Neural cell (in vitro differentiated cells): ENCODE measurements around the gene ZMYND10. TPM values are rescaled to one million over a fixed set of nuclear protein-coding genes. Genes with fewer than 3 reads are reported as not detected.

Source experiments
- H2AFZ ChIP-seq: fragments of 200-600, 300-800 bp; sonication (generic), shearing (Covaris generic); 2 replicates; pipeline ENCODE4 v1.6.0; 2014; ENCODE audit warnings: low read depth, mild to moderate bottlenecking, antibody characterized with exemption, low read length, moderate library complexity
- H3F3A ChIP-seq: fragments of 200-600 bp; shearing (Covaris generic); 2 replicates; pipeline ENCODE4 v1.6.1; 2016; ENCODE audit warnings: mild to moderate bottlenecking, moderate library complexity, mixed read lengths, antibody characterized with exemption, low read length; ENCODE audit not compliant: insufficient read depth, poor library complexity, severe bottlenecking
- H3K27ac ChIP-seq: fragments of 200-600, 300-800 bp; sonication (generic), shearing (Covaris generic); 2 replicates; pipeline ENCODE4 v1.5.1; 2014; ENCODE audit warnings: mild to moderate bottlenecking, low read length, moderate library complexity
- H3K27me3 ChIP-seq: fragments of 300-800, 200-600 bp; sonication (generic), shearing (Covaris generic); 2 replicates; pipeline ENCODE4 v1.6.0; 2014; ENCODE audit warnings: mild to moderate bottlenecking, low read depth, low read length, moderate library complexity; ENCODE audit not compliant: insufficient read depth
- H3K36me3 ChIP-seq: fragments of 300-800, 200-600 bp; sonication (generic), shearing (Covaris generic); 2 replicates; pipeline ENCODE4 v1.5.1; 2014; ENCODE audit warnings: mild to moderate bottlenecking, antibody characterized with exemption, low read length, moderate library complexity; ENCODE audit not compliant: insufficient read depth
- H3K4me2 ChIP-seq: fragments of 300-800, 200-600 bp; sonication (generic), shearing (Covaris generic); 2 replicates; pipeline ENCODE4 v1.6.0; 2014; ENCODE audit warnings: mild to moderate bottlenecking, low read length
- H3K4me3 ChIP-seq: fragments of 300-800, 200-600 bp; sonication (generic), shearing (Covaris generic); 2 replicates; pipeline ENCODE4 v1.5.1; 2014; ENCODE audit warnings: mild to moderate bottlenecking, low read length, moderate library complexity
- H3K79me2 ChIP-seq: fragments of 200-600 bp; shearing (Covaris generic); replicated peaks from 2 replicates; pipeline ENCODE4 v1.6.0; 2014; ENCODE audit warnings: mild to moderate bottlenecking, low read length, moderate library complexity; ENCODE audit not compliant: insufficient read depth
- H3K9ac ChIP-seq: fragments of 300-800, 200-600 bp; sonication (generic), shearing (Covaris generic); 2 replicates; pipeline ENCODE4 v1.6.1; 2016; ENCODE audit warnings: mild to moderate bottlenecking, low read length, mixed read lengths
- H3K9me2 ChIP-seq: fragments of 200-600 bp; shearing (Covaris generic); 2 replicates; pipeline ENCODE4 v1.6.1; 2016; ENCODE audit warnings: mild to moderate bottlenecking, low read length, mixed read lengths; ENCODE audit not compliant: insufficient read depth
- H3K9me3 ChIP-seq: fragments of 200-600, 300-800 bp; sonication (generic), shearing (Covaris generic); 2 replicates; pipeline ENCODE4 v1.6.1; 2016; ENCODE audit warnings: mild to moderate bottlenecking, mixed run types, low read length, moderate library complexity, mixed read lengths
- H4K20me1 ChIP-seq: fragments of 200-600 bp; shearing (Covaris generic); 2 replicates; pipeline ENCODE4 v1.6.1; 2016; ENCODE audit warnings: mild to moderate bottlenecking, mixed run types; ENCODE audit not compliant: insufficient read depth
- EP300 ChIP-seq: fragments of 450-650 bp; conservative IDR thresholded peaks from 2 replicates; pipeline ENCODE4 v1.6.1; 2014; ENCODE audit warnings: antibody characterized with exemption, mild to moderate bottlenecking, moderate library complexity; ENCODE audit not compliant: poor library complexity, severe bottlenecking
- EZH2 ChIP-seq: fragments of 200-600, 300-800 bp; shearing (Covaris generic), sonication (generic); IDR thresholded peaks from 2 replicates; pipeline ENCODE4 v1.6.1; 2014; ENCODE audit warnings: antibody characterized with exemption, low read length, borderline replicate concordance, mild to moderate bottlenecking; ENCODE audit not compliant: insufficient read depth, poor library complexity, severe bottlenecking
- MXI1 ChIP-seq: fragments of 450-650 bp; conservative IDR thresholded peaks from 2 replicates; pipeline ENCODE4 v1.6.1; 2014; ENCODE audit warnings: antibody characterized with exemption, mild to moderate bottlenecking; ENCODE audit not compliant: poor library complexity, severe bottlenecking
- POLR2AphosphoS5 ChIP-seq: IDR thresholded peaks from 2 replicates; pipeline ENCODE4 v1.6.1; 2012
- RAD21 ChIP-seq: fragments of 450-650 bp; conservative IDR thresholded peaks from 2 replicates; pipeline ENCODE4 v1.6.1; 2014; ENCODE audit warnings: antibody characterized with exemption, mild to moderate bottlenecking, moderate library complexity
- SMC3 ChIP-seq: fragments of 450-650 bp; conservative IDR thresholded peaks from 2 replicates; pipeline ENCODE4 v1.6.1; 2014; ENCODE audit warnings: antibody characterized with exemption, mild to moderate bottlenecking, moderate library complexity; ENCODE audit not compliant: poor library complexity
- TAF1 ChIP-seq: IDR thresholded peaks from 2 replicates; pipeline ENCODE4 v1.6.1; 2012; ENCODE audit warnings: low read depth
- polyA plus RNA-seq: library from polyadenylated mRNA; depleted of rRNA; stranded (reverse); fragments of >200 nt; gene quantifications from 2 replicates; pipeline ENCODE4 v1.2.3, GENCODE V29; 2014
- TF ChIP-seq, protein P1 (sequence below): IDR thresholded peaks from 2 replicates; pipeline ENCODE4 v1.6.1; 2012; ENCODE audit warnings: borderline replicate concordance
- TF ChIP-seq, protein P2 (sequence below): fragments of 450-650 bp; IDR thresholded peaks from 2 replicates; pipeline ENCODE4 v1.5.1; 2014; ENCODE audit warnings: antibody characterized with exemption, mild to moderate bottlenecking, moderate library complexity; ENCODE audit not compliant: poor library complexity, severe bottlenecking

The ZMYND10 gene
- polyA plus RNA-seq, 1 donor from 2014 or later, result 5.2 TPM

DNA sequence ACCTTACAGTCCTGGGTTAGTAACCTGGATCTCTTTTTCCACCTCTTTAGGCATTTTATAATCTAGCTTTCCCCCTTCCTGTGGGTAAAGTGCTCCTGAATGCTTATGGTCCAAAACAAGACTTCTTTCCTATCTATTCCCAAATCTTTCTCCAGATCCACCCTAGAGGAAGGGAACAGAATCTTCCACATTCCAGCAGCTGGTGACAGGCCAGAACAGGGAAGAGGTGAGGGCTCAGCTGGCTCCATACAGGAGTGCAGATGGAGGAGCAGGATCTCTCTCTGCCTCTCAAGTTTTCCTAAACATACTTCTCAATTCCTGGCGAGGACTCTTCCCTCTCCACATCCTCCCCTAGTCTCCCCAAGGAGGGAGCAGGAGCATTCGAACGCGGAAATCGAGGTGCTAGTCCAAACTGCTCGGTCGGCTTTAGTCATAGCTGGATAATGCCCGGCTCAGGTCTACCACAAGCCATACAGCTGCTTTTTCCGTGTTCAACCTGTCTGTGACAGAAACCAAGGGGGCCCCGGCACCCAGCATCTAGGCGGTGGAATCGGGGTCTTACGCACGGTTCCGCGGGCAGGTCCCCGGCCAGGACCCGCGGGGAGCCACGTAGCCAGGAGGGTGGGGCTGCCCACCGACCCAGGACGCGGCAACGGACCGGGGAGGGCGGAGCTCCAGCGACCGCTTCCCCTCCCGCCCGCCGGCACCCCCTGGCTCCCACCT lies 8.9 kb downstream of the ZMYND10 start:
- no peaks in the 10 kb centered on the region for H3K9me2 ChIP-seq
- peaks cover 21% of the 10 kb centered on the region for H3K27me3 ChIP-seq
- H3K4me2 ChIP-seq, result peak overlapping the region; percentile 100
- H3F3A ChIP-seq, result no peaks in the 10 kb centered on the region
- TF ChIP-seq SMC3 (peak; percentile 28), RAD21 (no peak)
- TF ChIP-seq, protein P1, sequence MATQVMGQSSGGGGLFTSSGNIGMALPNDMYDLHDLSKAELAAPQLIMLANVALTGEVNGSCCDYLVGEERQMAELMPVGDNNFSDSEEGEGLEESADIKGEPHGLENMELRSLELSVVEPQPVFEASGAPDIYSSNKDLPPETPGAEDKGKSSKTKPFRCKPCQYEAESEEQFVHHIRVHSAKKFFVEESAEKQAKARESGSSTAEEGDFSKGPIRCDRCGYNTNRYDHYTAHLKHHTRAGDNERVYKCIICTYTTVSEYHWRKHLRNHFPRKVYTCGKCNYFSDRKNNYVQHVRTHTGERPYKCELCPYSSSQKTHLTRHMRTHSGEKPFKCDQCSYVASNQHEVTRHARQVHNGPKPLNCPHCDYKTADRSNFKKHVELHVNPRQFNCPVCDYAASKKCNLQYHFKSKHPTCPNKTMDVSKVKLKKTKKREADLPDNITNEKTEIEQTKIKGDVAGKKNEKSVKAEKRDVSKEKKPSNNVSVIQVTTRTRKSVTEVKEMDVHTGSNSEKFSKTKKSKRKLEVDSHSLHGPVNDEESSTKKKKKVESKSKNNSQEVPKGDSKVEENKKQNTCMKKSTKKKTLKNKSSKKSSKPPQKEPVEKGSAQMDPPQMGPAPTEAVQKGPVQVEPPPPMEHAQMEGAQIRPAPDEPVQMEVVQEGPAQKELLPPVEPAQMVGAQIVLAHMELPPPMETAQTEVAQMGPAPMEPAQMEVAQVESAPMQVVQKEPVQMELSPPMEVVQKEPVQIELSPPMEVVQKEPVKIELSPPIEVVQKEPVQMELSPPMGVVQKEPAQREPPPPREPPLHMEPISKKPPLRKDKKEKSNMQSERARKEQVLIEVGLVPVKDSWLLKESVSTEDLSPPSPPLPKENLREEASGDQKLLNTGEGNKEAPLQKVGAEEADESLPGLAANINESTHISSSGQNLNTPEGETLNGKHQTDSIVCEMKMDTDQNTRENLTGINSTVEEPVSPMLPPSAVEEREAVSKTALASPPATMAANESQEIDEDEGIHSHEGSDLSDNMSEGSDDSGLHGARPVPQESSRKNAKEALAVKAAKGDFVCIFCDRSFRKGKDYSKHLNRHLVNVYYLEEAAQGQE, result peak; percentile 18
- H3K9ac ChIP-seq, result peak overlapping the region; percentile 96
- no peaks in the 10 kb centered on the region for H3K9me3 ChIP-seq
- H2AFZ ChIP-seq, result peak overlapping the region; percentile 69
- no peaks in the 10 kb centered on the region for H4K20me1 ChIP-seq
- peak overlapping the region; percentile 95 for H3K4me3 ChIP-seq
- H3K36me3 ChIP-seq, result no peaks in the 10 kb centered on the region
- H3K27ac ChIP-seq, result peak overlapping the region; percentile 95
- peaks cover 24% of the 10 kb centered on the region for H3K79me2 ChIP-seq

DNA sequence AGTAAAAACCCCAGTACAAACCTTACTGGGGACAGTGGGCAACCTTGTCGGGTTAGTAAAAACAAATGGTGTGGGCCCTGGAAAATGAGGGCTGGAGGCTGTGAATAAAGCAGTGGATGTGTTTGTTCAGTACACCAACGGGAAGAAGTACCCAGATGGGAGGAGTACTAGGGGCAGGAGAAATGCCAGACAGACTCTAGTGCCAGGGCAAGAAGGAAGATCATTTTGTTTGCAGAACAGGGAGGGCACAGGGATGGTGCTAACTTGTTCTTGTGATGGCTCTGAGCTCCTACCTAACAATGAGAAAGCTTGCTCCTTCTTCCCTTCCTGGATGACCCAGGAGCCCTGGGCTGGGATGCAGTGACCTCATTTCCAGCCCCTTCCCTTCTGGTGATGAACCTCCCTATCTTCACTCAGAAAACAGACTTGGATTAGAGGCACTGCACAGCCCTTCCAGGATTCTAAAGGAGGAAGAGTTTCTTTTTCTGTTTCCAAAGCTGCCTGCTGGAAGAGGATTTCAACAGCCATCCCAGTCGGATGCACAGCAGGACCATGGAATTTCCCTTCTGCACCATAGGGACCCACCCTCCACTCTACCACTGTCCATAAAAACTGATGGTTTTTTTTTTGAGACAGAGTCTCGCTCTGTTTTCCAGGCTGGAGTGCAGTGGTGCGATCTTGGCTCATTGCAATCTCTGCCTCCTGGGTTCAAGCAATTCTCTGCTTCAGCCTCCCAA lies 11.0 kb downstream of the ZMYND10 start:
- H3K27me3 ChIP-seq, result no peaks in the 10 kb centered on the region
- H3K9me3 ChIP-seq, result no peaks in the 10 kb centered on the region
- H3K9ac ChIP-seq, result no peak overlapping the region
- H3K9me2 ChIP-seq, result no peaks in the 10 kb centered on the region
- no peaks in the 10 kb centered on the region for H3F3A ChIP-seq
- no peak overlapping the region for H3K4me3 ChIP-seq
- no peaks in the 10 kb centered on the region for H3K36me3 ChIP-seq
- peaks cover 24% of the 10 kb centered on the region for H3K79me2 ChIP-seq
- H3K27ac ChIP-seq, result no peak overlapping the region
- no peak overlapping the region for H2AFZ ChIP-seq
- H3K4me2 ChIP-seq, result no peak overlapping the region
- no peaks in the 10 kb centered on the region for H4K20me1 ChIP-seq
- TF ChIP-seq EP300, result no peak
- no peak for TF ChIP-seq TAF1
- TF ChIP-seq, protein P1, result no peak
- no peak for TF ChIP-seq SMC3
- no peak for TF ChIP-seq MXI1
- TF ChIP-seq, protein P2, sequence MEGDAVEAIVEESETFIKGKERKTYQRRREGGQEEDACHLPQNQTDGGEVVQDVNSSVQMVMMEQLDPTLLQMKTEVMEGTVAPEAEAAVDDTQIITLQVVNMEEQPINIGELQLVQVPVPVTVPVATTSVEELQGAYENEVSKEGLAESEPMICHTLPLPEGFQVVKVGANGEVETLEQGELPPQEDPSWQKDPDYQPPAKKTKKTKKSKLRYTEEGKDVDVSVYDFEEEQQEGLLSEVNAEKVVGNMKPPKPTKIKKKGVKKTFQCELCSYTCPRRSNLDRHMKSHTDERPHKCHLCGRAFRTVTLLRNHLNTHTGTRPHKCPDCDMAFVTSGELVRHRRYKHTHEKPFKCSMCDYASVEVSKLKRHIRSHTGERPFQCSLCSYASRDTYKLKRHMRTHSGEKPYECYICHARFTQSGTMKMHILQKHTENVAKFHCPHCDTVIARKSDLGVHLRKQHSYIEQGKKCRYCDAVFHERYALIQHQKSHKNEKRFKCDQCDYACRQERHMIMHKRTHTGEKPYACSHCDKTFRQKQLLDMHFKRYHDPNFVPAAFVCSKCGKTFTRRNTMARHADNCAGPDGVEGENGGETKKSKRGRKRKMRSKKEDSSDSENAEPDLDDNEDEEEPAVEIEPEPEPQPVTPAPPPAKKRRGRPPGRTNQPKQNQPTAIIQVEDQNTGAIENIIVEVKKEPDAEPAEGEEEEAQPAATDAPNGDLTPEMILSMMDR, result no peak
- no peak for TF ChIP-seq RAD21
- no peak for TF ChIP-seq EZH2
- no peak for TF ChIP-seq POLR2AphosphoS5
